ENCODE measurements around the gene ABHD5.

ABHD5 gene

GRCh38 chr3:43769097-43769884, 78.6 kb downstream of the ABHD5 start:
- WGBS, 2 experiments (ENCODE audit: insufficient coverage in 2 of 2) = 17 to 26% methylated on average over 11 to 12 of the region's 22 CpGs
- Histone ChIP-seq H3K36me3 (ENCODE audit: control insufficient read depth, insufficient read depth, low read length) (no peaks in the 10 kb centered on the region), H3K27ac (ENCODE audit: low read depth, low read length, severe bottlenecking) (no peak overlapping the region), H3K4me1 (ENCODE audit: control insufficient read depth, insufficient read depth, low read length, poor library complexity, severe bottlenecking) (peaks cover 10% of the 10 kb centered on the region), H3K9me3 (ENCODE audit: control insufficient read depth, low read length) (no peaks in the 10 kb centered on the region), H3K4me3 (ENCODE audit: extremely low read depth, insufficient read depth, low read length, poor library complexity, severe bottlenecking) (no peak overlapping the region)

- 52 to 57% methylated on average over 6 to 7 of the region's 7 CpGs for WGBS, 2 experiments (ENCODE audit: insufficient coverage in 2 of 2)
- Histone ChIP-seq H3K4me3 (ENCODE audit: extremely low read depth, insufficient read depth, low read length, poor library complexity, severe bottlenecking) (no peak overlapping the region), H3K27ac (ENCODE audit: low read depth, low read length, severe bottlenecking) (no peak overlapping the region), H3K36me3 (ENCODE audit: control insufficient read depth, insufficient read depth, low read length) (no peaks in the 10 kb centered on the region), H3K4me1 (ENCODE audit: control insufficient read depth, insufficient read depth, low read length, poor library complexity, severe bottlenecking) (peaks cover 10% of the 10 kb centered on the region), H3K9me3 (ENCODE audit: control insufficient read depth, low read length) (no peaks in the 10 kb centered on the region)
These were observed 79.2 kb downstream of the ABHD5 start for GRCh38 chr3:43769885-43770425.

- Histone ChIP-seq H3K27ac (ENCODE audit: low read depth, low read length, severe bottlenecking) (no peak overlapping the region), H3K4me3 (ENCODE audit: extremely low read depth, insufficient read depth, low read length, poor library complexity, severe bottlenecking) (no peak overlapping the region), H3K4me1 (ENCODE audit: control insufficient read depth, insufficient read depth, low read length, poor library complexity, severe bottlenecking) (peaks cover 10% of the 10 kb centered on the region), H3K36me3 (ENCODE audit: control insufficient read depth, insufficient read depth, low read length) (no peaks in the 10 kb centered on the region), H3K9me3 (ENCODE audit: control insufficient read depth, low read length) (no peaks in the 10 kb centered on the region)
- WGBS, 2 experiments (ENCODE audit: insufficient coverage in 2 of 2) = 93 to 98% methylated on average over 7 to 8 of the region's 11 CpGs
These were observed 79.8 kb downstream of the ABHD5 start for GRCh38 chr3:43770426-43771103.

GRCh38 chr3:43771610-43772009, 80.9 kb downstream of the ABHD5 start:
- 97 to 100% methylated on average over 1 to 3 of the region's 5 CpGs for WGBS, 2 experiments (ENCODE audit: insufficient coverage in 2 of 2)

GRCh38 chr3:43773273-43774094, 82.7 kb downstream of the ABHD5 start:
- H3K36me3 ChIP-seq (ENCODE audit: control insufficient read depth, insufficient read depth, low read length) = no peaks in the 10 kb centered on the region
- no peak overlapping the region for H3K4me3 ChIP-seq (ENCODE audit: extremely low read depth, insufficient read depth, low read length, poor library complexity, severe bottlenecking)
- WGBS, 2 experiments (ENCODE audit: insufficient coverage in 2 of 2) = 73 to 88% methylated on average over 3 to 8 of the region's 10 CpGs
- no peaks in the 10 kb centered on the region for H3K9me3 ChIP-seq (ENCODE audit: control insufficient read depth, low read length)
- no peak overlapping the region for H3K27ac ChIP-seq (ENCODE audit: low read depth, low read length, severe bottlenecking)
- no peaks in the 10 kb centered on the region for H3K4me1 ChIP-seq (ENCODE audit: control insufficient read depth, insufficient read depth, low read length, poor library complexity, severe bottlenecking)

More at GRCh38 chr3:43771610-43772009, 80.9 kb downstream of the ABHD5 start:
- Histone ChIP-seq H3K4me1 (ENCODE audit: control insufficient read depth, insufficient read depth, low read length, poor library complexity, severe bottlenecking) (peaks cover 5% of the 10 kb centered on the region), H3K4me3 (ENCODE audit: extremely low read depth, insufficient read depth, low read length, poor library complexity, severe bottlenecking) (no peak overlapping the region), H3K9me3 (ENCODE audit: control insufficient read depth, low read length) (no peaks in the 10 kb centered on the region), H3K36me3 (ENCODE audit: control insufficient read depth, insufficient read depth, low read length) (no peaks in the 10 kb centered on the region), H3K27ac (ENCODE audit: low read depth, low read length, severe bottlenecking) (no peak overlapping the region)

- WGBS, 2 experiments (ENCODE audit: insufficient coverage in 2 of 2) = 60 to 100% methylated on average over 1 of the region's 4 CpGs
- H3K9me3 ChIP-seq (ENCODE audit: control insufficient read depth, low read length) = no peaks in the 10 kb centered on the region
- no peaks in the 10 kb centered on the region for H3K36me3 ChIP-seq (ENCODE audit: control insufficient read depth, insufficient read depth, low read length)
- H3K4me1 ChIP-seq (ENCODE audit: control insufficient read depth, insufficient read depth, low read length, poor library complexity, severe bottlenecking) = no peaks in the 10 kb centered on the region
- no peak overlapping the region for H3K27ac ChIP-seq (ENCODE audit: low read depth, low read length, severe bottlenecking)
- H3K4me3 ChIP-seq (ENCODE audit: extremely low read depth, insufficient read depth, low read length, poor library complexity, severe bottlenecking) = no peak overlapping the region
These were observed 84.1 kb downstream of the ABHD5 start for GRCh38 chr3:43774799-43775198.

- H3K36me3 ChIP-seq (ENCODE audit: control insufficient read depth, insufficient read depth, low read length) = no peaks in the 10 kb centered on the region
- H3K9me3 ChIP-seq (ENCODE audit: control insufficient read depth, low read length) = no peaks in the 10 kb centered on the region
- H3K4me1 ChIP-seq (ENCODE audit: control insufficient read depth, insufficient read depth, low read length, poor library complexity, severe bottlenecking) = no peaks in the 10 kb centered on the region
- H3K27ac ChIP-seq (ENCODE audit: low read depth, low read length, severe bottlenecking) = no peak overlapping the region
- H3K4me3 ChIP-seq (ENCODE audit: extremely low read depth, insufficient read depth, low read length, poor library complexity, severe bottlenecking) = no peak overlapping the region
- 80 to 94% methylated on average over 2 of the region's 3 CpGs for WGBS, 2 experiments (ENCODE audit: insufficient coverage in 2 of 2)
These were observed 85.4 kb downstream of the ABHD5 start for GRCh38 chr3:43776101-43776500.

- H3K9me3 ChIP-seq (ENCODE audit: control insufficient read depth, low read length) = no peaks in the 10 kb centered on the region
- no peaks in the 10 kb centered on the region for H3K36me3 ChIP-seq (ENCODE audit: control insufficient read depth, insufficient read depth, low read length)
- no peak overlapping the region for H3K4me3 ChIP-seq (ENCODE audit: extremely low read depth, insufficient read depth, low read length, poor library complexity, severe bottlenecking)
- H3K4me1 ChIP-seq (ENCODE audit: control insufficient read depth, insufficient read depth, low read length, poor library complexity, severe bottlenecking) = no peaks in the 10 kb centered on the region
- 94% methylated on average over 2 of the region's 3 CpGs for WGBS, 2 experiments (ENCODE audit: insufficient coverage in 2 of 2)
- H3K27ac ChIP-seq (ENCODE audit: low read depth, low read length, severe bottlenecking) = no peak overlapping the region
These were observed 89.1 kb downstream of the ABHD5 start for GRCh38 chr3:43779850-43780249.

- no peak overlapping the region for H3K4me3 ChIP-seq (ENCODE audit: extremely low read depth, insufficient read depth, low read length, poor library complexity, severe bottlenecking)
- H3K36me3 ChIP-seq (ENCODE audit: control insufficient read depth, insufficient read depth, low read length) = no peaks in the 10 kb centered on the region
- H3K9me3 ChIP-seq (ENCODE audit: control insufficient read depth, low read length) = no peaks in the 10 kb centered on the region
- H3K27ac ChIP-seq (ENCODE audit: low read depth, low read length, severe bottlenecking) = no peak overlapping the region
- peaks cover 11% of the 10 kb centered on the region for H3K4me1 ChIP-seq (ENCODE audit: control insufficient read depth, insufficient read depth, low read length, poor library complexity, severe bottlenecking)
- 90% methylated on average over 2 of the region's 2 CpGs; no CpG with 5 or more reads in 1 of the 2 experiments for WGBS, 2 experiments (ENCODE audit: insufficient coverage in 2 of 2)
These were observed 91.8 kb downstream of the ABHD5 start for GRCh38 chr3:43782541-43782940.
